Spleen (tissue), 11 donors: ENCODE measurements around the gene COL23A1. TPM values are rescaled to one million over a fixed set of nuclear protein-coding genes. Genes with fewer than 3 reads are reported as not detected.
A peak's percentile ranks its signal among the peaks of the same experiment; 100 is the strongest.

Experiments
- DNase-seq: peaks from one replicate; pipeline ENCODE4 v3.0.0-alpha.2; 2020
- H3K27ac ChIP-seq, 8 donors: fragments of 200-600 bp; sonication (generic) in 7 of 8; 1 replicate in 4 of 8; 2 replicates in 4 of 8; pipeline versions ENCODE4 v1.5.0 to v1.8.0; 2016 to 2021; ENCODE audit warnings: inconsistent platforms in 4 of 8, mild to moderate bottlenecking in 4 of 8, moderate library complexity in 1 of 8
- H3K27me3 ChIP-seq, 7 donors: fragments of 200-600 bp; sonication (generic) in 6 of 7; replicated peaks in 1 of 7; 1 replicate in 4 of 7; 2 replicates in 3 of 7; pipeline versions ENCODE4 v1.5.0 to v1.8.0; 2016 to 2021; ENCODE audit warnings: inconsistent platforms in 3 of 7, mild to moderate bottlenecking in 1 of 7
- H3K36me3 ChIP-seq, 6 donors: fragments of 200-600 bp; sonication (generic) in 5 of 6; 1 replicate in 4 of 6; 2 replicates in 2 of 6; pipeline versions ENCODE4 v1.5.0 to v1.8.0; 2016 to 2021; ENCODE audit warnings: inconsistent platforms in 2 of 6
- H3K4me1 ChIP-seq, 6 donors: fragments of 200-600 bp; sonication (generic) in 5 of 6; 1 replicate in 3 of 6; 2 replicates in 3 of 6; pipeline versions ENCODE4 v1.5.0 to v1.8.0; 2016 to 2021; ENCODE audit warnings: inconsistent platforms in 3 of 6
- H3K4me3 ChIP-seq, 8 donors: fragments of 200-600 bp; sonication (generic) in 7 of 8; 1 replicate in 4 of 8; 2 replicates in 4 of 8; pipeline versions ENCODE4 v1.5.0 to v1.8.0; 2016 to 2021; ENCODE audit warnings: inconsistent platforms in 4 of 8, mild to moderate bottlenecking in 4 of 8, moderate library complexity in 2 of 8
- H3K9me3 ChIP-seq, 8 donors: fragments of 200-600 bp; sonication (generic) in 7 of 8; 1 replicate in 4 of 8; 2 replicates in 4 of 8; pipeline versions ENCODE4 v1.5.0 to v1.8.0; 2016 to 2021; ENCODE audit warnings: inconsistent platforms in 4 of 8
- CTCF ChIP-seq, 11 experiments: fragments of 200-600 bp in 7 of 11; fragments of 450-650 bp in 4 of 11; sonication (generic) in 4 of 11; IDR thresholded peaks in 8 of 11; conservative IDR thresholded peaks in 3 of 11; 1 replicate in 7 of 11; 2 replicates in 4 of 11; pipeline versions ENCODE4 v1.4.0 to v1.8.0; 2016 to 2021; ENCODE audit warnings: antibody characterized with exemption in 11 of 11, inconsistent platforms in 4 of 11, mild to moderate bottlenecking in 1 of 11
- POLR2A ChIP-seq, 3 donors: fragments of 450-650 bp; IDR thresholded peaks; one replicate each; pipeline ENCODE4 v1.5.1; 2017; ENCODE audit warnings: antibody characterized with exemption in 3 of 3, mild to moderate bottlenecking in 1 of 3
- POLR2AphosphoS5 ChIP-seq, 3 donors: sonication (generic); formaldehyde crosslinking; IDR thresholded peaks; one replicate each; pipeline ENCODE4 v1.5.1; 2017; ENCODE audit warnings: antibody characterized with exemption in 3 of 3
- WGBS, 5 donors: extraction: QIAGEN DNeasy Blood & Tissue Kit in 3 of 5; methylation state at CpG; one replicate each; pipeline versions ENCODE4 v1.1.5 to v1.1.7; 2013 to 2018; 5-methylcytosine and 5-hydroxymethylcytosine counted together
- intact Hi-C: fragments of 100-400 bp; cut with DNase I; formaldehyde crosslinking; loops from one replicate; pipeline ENCODE4 v1.15.0; 2023; ENCODE audit warnings: low total_unique reads
- polyA plus RNA-seq, 3 donors: library from polyadenylated mRNA; stranded (reverse); fragments of 200-250 nt; gene quantifications; one replicate each; pipeline ENCODE4 v1.2.1, GENCODE V29; 2013
- total RNA-seq, 7 donors: library from RNA; depleted of rRNA in 3 of 7; stranded (reverse); fragments of >200 nt in 3 of 7; fragmentation: NEBNext Ultra II Directional in 4 of 7; extraction: Animal tissue kit (Norgen Biotek cat#: 25700) in 4 of 7; gene quantifications; one replicate each; pipeline versions ENCODE4 v1.1.0 to v1.2.1, GENCODE V29; 2016 to 2021
- donor health status: healthy with polysubstance abuse.
- donor health status: DM: no; HTN: no; CAD: no; lungs with moderate emphysema.
- donor health status: DM: no; HTN: no; CAD: no.
- donor health status: Bipolar disorder and iron deficiency.
- donor health status: healthy.
- donor health status: DM: no; HTN: no; CAD: no.
- donor health status: DM: yes; HTN: yes; CAD: no.

Gene COL23A1
- total and polyA plus RNA-seq, 10 donors, result 0.63 to 3.8 (median 1.9) TPM

- intact Hi-C loops, result no loop called here
- no peak overlapping the region for H3K27ac ChIP-seq
- WGBS, 5 donors, result 81 to 93% (median 83%) methylated on average over 8 to 12 of the region's 12 CpGs
These were observed 200.4 kb downstream of the COL23A1 start for GRCh38 chr5:178389796-178390195.

GRCh38 chr5:178389026-178389729, 201.0 kb downstream of the COL23A1 start:
- H3K27me3 ChIP-seq, result peaks cover 0 to 27% (median 4%) of the 10 kb centered on the region in 7 donors
- H3K27ac ChIP-seq, result no peak overlapping the region
- no peaks in the 10 kb centered on the region for H3K36me3 ChIP-seq
- TF ChIP-seq POLR2A (IDR thresholded peaks at IDR 0.05) (no peak), POLR2AphosphoS5 (IDR thresholded peaks at IDR 0.05) (no peak), CTCF (IDR thresholded peaks at IDR 0.05 in 8 of 11, conservative IDR thresholded peaks at IDR 0.05 in 3 of 11) (no peak)
- no peak overlapping the region for H3K4me3 ChIP-seq
- peak; percentile 72 for DNase-seq
- intact Hi-C loops, result no loop called here
- H3K9me3 ChIP-seq, result no peaks in the 10 kb centered on the region
- 60 to 92% (median 71%) methylated on average over 8 of the region's 8 CpGs for WGBS, 5 donors
- peaks cover 0 to 37% (median 13%) of the 10 kb centered on the region in 6 donors for H3K4me1 ChIP-seq

More at GRCh38 chr5:178389796-178390195, 200.4 kb downstream of the COL23A1 start:
- Histone ChIP-seq H3K4me1 (peaks cover 0 to 42% (median 13%) of the 10 kb centered on the region in 6 donors), H3K4me3 (no peak overlapping the region), H3K36me3 (no peaks in the 10 kb centered on the region), H3K27me3 (peaks cover 0 to 20% (median 2%) of the 10 kb centered on the region in 7 donors), H3K9me3 (no peaks in the 10 kb centered on the region)
- no peak for DNase-seq
- TF ChIP-seq CTCF (IDR thresholded peaks at IDR 0.05 in 8 of 11, conservative IDR thresholded peaks at IDR 0.05 in 3 of 11) (no peak), POLR2AphosphoS5 (IDR thresholded peaks at IDR 0.05) (no peak)

GRCh38 chr5:178388386-178389025, 201.7 kb downstream of the COL23A1 start:
- Histone ChIP-seq H3K4me1 (peaks cover 0 to 31% (median 15%) of the 10 kb centered on the region in 6 donors), H3K4me3 (no peak overlapping the region), H3K36me3 (no peaks in the 10 kb centered on the region), H3K27me3 (peaks cover 0 to 32% (median 8%) of the 10 kb centered on the region in 7 donors), H3K9me3 (no peaks in the 10 kb centered on the region), H3K27ac (no peak overlapping the region)
- no peak for TF ChIP-seq CTCF (IDR thresholded peaks at IDR 0.05 in 8 of 11, conservative IDR thresholded peaks at IDR 0.05 in 3 of 11)
- TF ChIP-seq POLR2A (IDR thresholded peaks at IDR 0.05), result no peak
- TF ChIP-seq POLR2AphosphoS5 (IDR thresholded peaks at IDR 0.05), result no peak
- DNase-seq, result peak; percentile 51
- WGBS, 5 donors, result 47 to 80% (median 63%) methylated on average over 8 of the region's 8 CpGs
- intact Hi-C loops, result no loop called here

GRCh38 chr5:178387856-178388190, 202.4 kb downstream of the COL23A1 start:
- no peak overlapping the region for H3K27ac ChIP-seq
- no peak overlapping the region for H3K4me3 ChIP-seq
- peaks cover 0 to 35% (median 8%) of the 10 kb centered on the region in 7 donors for H3K27me3 ChIP-seq
- no peaks in the 10 kb centered on the region for H3K9me3 ChIP-seq
- no peak for TF ChIP-seq CTCF (IDR thresholded peaks at IDR 0.05 in 8 of 11, conservative IDR thresholded peaks at IDR 0.05 in 3 of 11)
- no peak for TF ChIP-seq POLR2A (IDR thresholded peaks at IDR 0.05)
- no peak for TF ChIP-seq POLR2AphosphoS5 (IDR thresholded peaks at IDR 0.05)
- H3K36me3 ChIP-seq, result no peaks in the 10 kb centered on the region
- intact Hi-C loops, result no loop called here
- 73 to 95% (median 93%) methylated on average over 4 to 7 of the region's 7 CpGs for WGBS, 5 donors
- H3K4me1 ChIP-seq, result peaks cover 0 to 24% (median 8%) of the 10 kb centered on the region in 6 donors
- DNase-seq, result peak; percentile 64
